K562 (cell line): ENCODE data around the gene EHD2. TPM values are rescaled to one million over a fixed set of nuclear protein-coding genes. Genes with fewer than 3 reads are reported as not detected.
"Not testable (repeated sequence)": the region's sequence is repeated elsewhere in the genome, so short reads cannot be mapped to it uniquely, and the experiment has no call there.

Source experiments
- ATAC-seq: fragments of 200-7000 bp; cut with Tn5 transposase; 3 replicates; pipeline ENCODE4 v1.9.1; 2020; ENCODE audit warnings: moderate library complexity
- BruUV-seq: library from RNA; stranded (reverse); fragments of 400-500 nt; replicated peaks from 2 replicates; lab custom pipeline; 2021; lab: Mats Ljungman, UMichigan
- CTCF ChIA-PET: fragments of 300-600 bp; formaldehyde crosslinking; extraction: SDS; loops from one replicate; lab custom pipeline; 2021; ENCODE audit warnings: low intra/inter-chr PET ratio; lab: Yijun Ruan, JAX
- POLR2A ChIA-PET: fragments of 300-600, 350-650 bp; sonication (Branson Sonifier 250); formaldehyde crosslinking; extraction: SDS; loops from one replicate; lab custom pipeline; 2021; ENCODE audit warnings: antibody characterized with exemption, inconsistent platforms; lab: Yijun Ruan, JAX
- DNase-seq, 4 experiments: peaks; one replicate each; pipeline versions ENCODE4 v3.0.0 to v3.0.0-alpha.2; 2011 to 2018; ENCODE audit warnings: low spot score in 3 of 4, mixed read lengths in 3 of 4; ENCODE audit errors: extremely low read depth in 1 of 4
- FAIRE-seq: peaks from 2 replicates; lab custom pipeline; 2011; peaks lifted over from hg19 to GRCh38; lab: Jason Lieb, UNC
- H2AFZ ChIP-seq: 2 replicates; pipeline ENCODE4 v1.6.0; 2011; ENCODE audit warnings: low read depth, low read length, control low read depth, inconsistent platforms
- H3K27ac ChIP-seq: fragments of 200-600 bp; 3 replicates; pipeline ENCODE4 v1.8.0; 2011; ENCODE audit warnings: low read depth, mild to moderate bottlenecking, control low read depth, inconsistent platforms, low read length, moderate library complexity, mixed read lengths; ENCODE audit errors: extremely low read depth
- H3K27me3 ChIP-seq, 2 experiments: fragments of 300-600 bp in 1 of 2; 2 replicates in 1 of 2; 3 replicates in 1 of 2; pipeline versions ENCODE4 v1.6.0 to v1.8.0; 2011; ENCODE audit warnings: inconsistent platforms in 2 of 2, low read length in 2 of 2, mild to moderate bottlenecking in 1 of 2, mixed read lengths in 1 of 2, moderate library complexity in 1 of 2; ENCODE audit not compliant: control insufficient read depth in 2 of 2, insufficient read depth in 2 of 2
- H3K36me3 ChIP-seq: fragments of 300-600 bp; 3 replicates; pipeline ENCODE4 v1.8.0; 2011; ENCODE audit warnings: mild to moderate bottlenecking, low read length, inconsistent platforms; ENCODE audit not compliant: control insufficient read depth, insufficient read depth
- H3K4me1 ChIP-seq, 2 experiments: fragments of 200-600 bp in 1 of 2; replicated peaks in 1 of 2; 2 replicates in 1 of 2; 3 replicates in 1 of 2; pipeline versions ENCODE4 v1.5.1 to v1.8.0; 2011; ENCODE audit warnings: inconsistent platforms in 2 of 2, low read length in 2 of 2, mild to moderate bottlenecking in 1 of 2, mixed read lengths in 1 of 2, moderate library complexity in 1 of 2; ENCODE audit not compliant: control insufficient read depth in 2 of 2, insufficient read depth in 2 of 2
- H3K4me2 ChIP-seq: 2 replicates; pipeline ENCODE4 v1.6.1; 2011; ENCODE audit warnings: low read length, control low read depth, inconsistent platforms, mixed read lengths; ENCODE audit not compliant: insufficient read depth
- H3K4me3 ChIP-seq: fragments of 200-600 bp; sonication (generic), shearing (Covaris generic); 2 replicates; pipeline ENCODE4 v1.5.1; 2016; ENCODE audit warnings: control low read depth, inconsistent platforms
- H3K79me2 ChIP-seq: fragments of 200-600 bp; 3 replicates; pipeline ENCODE4 v1.8.0; 2011; ENCODE audit warnings: low read length, inconsistent platforms; ENCODE audit not compliant: control insufficient read depth, insufficient read depth
- H3K9ac ChIP-seq, 2 experiments: 2 replicates each; pipeline versions ENCODE4 v1.6.0 to v1.6.1; 2011; ENCODE audit warnings: low read depth in 2 of 2, low read length in 2 of 2, control low read depth in 1 of 2, inconsistent platforms in 1 of 2, mild to moderate bottlenecking in 1 of 2, mixed read lengths in 1 of 2; ENCODE audit not compliant: insufficient read depth in 1 of 2
- H3K9me1 ChIP-seq: one replicate; pipeline ENCODE4 v1.6.0; 2011; ENCODE audit warnings: inconsistent platforms, mild to moderate bottlenecking, low read length, moderate library complexity; ENCODE audit not compliant: control insufficient read depth, insufficient read depth
- H3K9me3 ChIP-seq: replicated peaks from 2 replicates; pipeline ENCODE4 v1.5.1; 2011; ENCODE audit warnings: low read depth, low read length, inconsistent platforms; ENCODE audit not compliant: control insufficient read depth, insufficient read depth
- H4K20me1 ChIP-seq: replicated peaks from 2 replicates; pipeline ENCODE4 v1.6.1; 2011; ENCODE audit warnings: low read length, inconsistent platforms, mixed read lengths; ENCODE audit not compliant: control insufficient read depth, insufficient read depth
- HDAC8 ChIP-seq: fragments of 450-650 bp; IDR thresholded peaks from 2 replicates; pipeline ENCODE4 v1.6.1; 2016; ENCODE audit warnings: mild to moderate bottlenecking, missing genetic modification characterization, moderate library complexity, missing compliant biosample characterization
- NR0B1 ChIP-seq: fragments of 450-650 bp; IDR thresholded peaks from one replicate; pipeline ENCODE4 v1.6.1; 2018; ENCODE audit warnings: mild to moderate bottlenecking, moderate library complexity; ENCODE audit not compliant: partially characterized antibody
- TRIM24 ChIP-seq, 2 experiments: fragments of 450-650 bp; IDR thresholded peaks; 2 replicates each; pipeline ENCODE4 v1.6.1; 2016
- WGBS: fragments of 100-300 bp; shearing (Covaris generic); methylation state at CpG from one replicate; pipeline ENCODE4 v1.1.6; 2016; ENCODE audit warnings: low coverage, mixed read lengths; ENCODE audit not compliant: insufficient coverage; ENCODE audit errors: missing lambda C conversion rate; 5-methylcytosine and 5-hydroxymethylcytosine counted together
- in situ Hi-C: fragments of 300-500 bp; cut with MboI; formaldehyde crosslinking; loops from 4 replicates; pipeline ENCODE4 v1.15.0; 2018; ENCODE audit warnings: inconsistent platforms, mixed read lengths
- intact Hi-C: fragments of 100-400 bp; cut with micrococcal nuclease; formaldehyde crosslinking; loops from 2 replicates; pipeline ENCODE4 v1.14.2; 2022
- polyA plus RNA-seq, 8 experiments: library from polyadenylated mRNA; depleted of rRNA in 4 of 8; stranded (reverse) in 5 of 8; unstranded in 3 of 8; fragments of >200 nt; fragmentation: Nextera tagmentation in 2 of 8; fragmentation: Illumina TruSeq in 1 of 8; extraction: Ambion mirVana in 2 of 8; extraction: Trizol in 1 of 8; gene quantifications; 2 replicates each; pipeline versions ENCODE4 v1.2.1 to v1.2.3, GENCODE V29; 2011 to 2014; ENCODE audit warnings: inconsistent platforms in 1 of 8, missing spikeins in 1 of 8
- total RNA-seq, 7 experiments: library from RNA; depleted of rRNA in 6 of 7; stranded (reverse); fragments of >200 nt in 6 of 7; fragmentation: Illumina TruSeq in 2 of 7; extraction: Trizol in 2 of 7; gene quantifications; 2 replicates each; pipeline versions ENCODE4 v1.2.1 to v1.2.3, GENCODE V29; 2011 to 2021; ENCODE audit warnings: low replicate concordance in 1 of 7
- TF ChIP-seq, protein P1 (sequence below), 2 experiments: IDR thresholded peaks; 2 replicates each; pipeline ENCODE4 v1.6.1; 2012; ENCODE audit warnings: improper control_type of control experiment in 2 of 2, low read depth in 2 of 2, low read length in 2 of 2, borderline replicate concordance in 1 of 2
- TF ChIP-seq, protein P2 (sequence below), 3 experiments: fragments of 200-800 bp in 1 of 3; sonication (Bioruptor generic) in 1 of 3; sonication (generic) in 1 of 3; formaldehyde crosslinking in 1 of 3; IDR thresholded peaks; 2 replicates each; pipeline versions ENCODE4 v1.6.1 to v1.8.0; 2016 to 2022; ENCODE audit warnings: mild to moderate bottlenecking in 2 of 3, missing compliant biosample characterization in 2 of 3, missing genetic modification characterization in 2 of 3, missing genetic modification reagents in 1 of 3

EHD2 gene
- total and polyA plus RNA-seq, 9 of the 15 experiments (the other 6 are each of a cell fraction or from before 2014, with no cell fraction given) = 1.7 to 32.2 (median 3.0) TPM

DNA sequence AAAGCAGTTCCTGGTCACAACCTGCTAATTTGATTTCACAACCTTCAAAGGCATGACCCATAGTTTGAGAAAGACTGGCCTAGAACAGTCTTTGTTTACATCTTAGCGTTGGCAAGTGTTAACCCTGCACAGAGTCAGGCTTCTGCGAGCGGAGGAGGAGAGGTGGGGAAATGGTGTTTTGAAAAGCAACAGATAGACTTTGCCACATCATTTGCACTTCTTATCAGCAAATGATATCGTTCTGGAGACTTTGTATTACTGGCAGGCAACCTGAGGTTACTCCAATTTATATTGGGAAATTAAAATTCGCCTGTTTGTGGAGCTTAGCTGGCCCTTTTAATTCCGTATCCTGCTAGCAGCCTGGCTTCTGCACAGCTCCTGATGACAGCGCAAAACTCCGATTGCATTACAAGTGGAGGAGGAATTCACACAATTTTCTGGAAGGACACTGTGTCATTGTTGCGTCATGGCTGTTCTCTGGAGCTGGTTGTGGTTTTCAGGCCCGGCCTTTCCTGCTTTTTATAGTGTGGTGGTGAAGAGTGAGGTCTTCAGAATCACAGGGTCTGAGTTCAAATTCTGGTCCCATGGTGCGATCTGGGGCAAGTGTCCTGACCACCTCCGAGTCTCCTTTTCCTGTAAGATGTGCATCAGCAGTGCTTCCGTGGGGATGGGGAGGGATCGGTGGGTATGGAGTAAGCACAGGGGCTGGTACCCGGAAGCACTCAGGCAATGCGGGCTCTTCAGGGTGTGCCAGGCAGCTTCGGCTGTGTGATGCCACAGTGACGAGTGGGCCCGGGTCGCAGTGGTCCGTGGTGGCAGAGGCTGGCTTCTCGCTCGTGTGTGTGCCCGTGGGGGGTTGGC, 49.1 kb upstream of the EHD2 start (continued):
- TF ChIP-seq, protein P1, sequence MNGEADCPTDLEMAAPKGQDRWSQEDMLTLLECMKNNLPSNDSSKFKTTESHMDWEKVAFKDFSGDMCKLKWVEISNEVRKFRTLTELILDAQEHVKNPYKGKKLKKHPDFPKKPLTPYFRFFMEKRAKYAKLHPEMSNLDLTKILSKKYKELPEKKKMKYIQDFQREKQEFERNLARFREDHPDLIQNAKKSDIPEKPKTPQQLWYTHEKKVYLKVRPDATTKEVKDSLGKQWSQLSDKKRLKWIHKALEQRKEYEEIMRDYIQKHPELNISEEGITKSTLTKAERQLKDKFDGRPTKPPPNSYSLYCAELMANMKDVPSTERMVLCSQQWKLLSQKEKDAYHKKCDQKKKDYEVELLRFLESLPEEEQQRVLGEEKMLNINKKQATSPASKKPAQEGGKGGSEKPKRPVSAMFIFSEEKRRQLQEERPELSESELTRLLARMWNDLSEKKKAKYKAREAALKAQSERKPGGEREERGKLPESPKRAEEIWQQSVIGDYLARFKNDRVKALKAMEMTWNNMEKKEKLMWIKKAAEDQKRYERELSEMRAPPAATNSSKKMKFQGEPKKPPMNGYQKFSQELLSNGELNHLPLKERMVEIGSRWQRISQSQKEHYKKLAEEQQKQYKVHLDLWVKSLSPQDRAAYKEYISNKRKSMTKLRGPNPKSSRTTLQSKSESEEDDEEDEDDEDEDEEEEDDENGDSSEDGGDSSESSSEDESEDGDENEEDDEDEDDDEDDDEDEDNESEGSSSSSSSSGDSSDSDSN (IDR thresholded peaks at IDR 0.05; ENCODE audit: borderline replicate concordance in 1 of 2, low read depth in 2 of 2, low read length in 2 of 2) = no peak
- TF ChIP-seq NR0B1 (no peak), HDAC8 (tag) (no peak), TRIM24 (IDR thresholded peaks at IDR 0.05) (0 out of 4 replicates have a peak, but pooled peaks of 1 of the 2 experiments have one; percentile 28)
- TF ChIP-seq, protein P2, sequence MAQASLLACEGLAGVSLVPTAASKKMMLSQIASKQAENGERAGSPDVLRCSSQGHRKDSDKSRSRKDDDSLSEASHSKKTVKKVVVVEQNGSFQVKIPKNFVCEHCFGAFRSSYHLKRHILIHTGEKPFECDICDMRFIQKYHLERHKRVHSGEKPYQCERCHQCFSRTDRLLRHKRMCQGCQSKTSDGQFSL (CRISPR knock-in tag; IDR thresholded peaks at IDR 0.05) = no peak
- TF ChIP-seq, protein P2 (tag; IDR thresholded peaks at IDR 0.05) = no peak

DNA sequence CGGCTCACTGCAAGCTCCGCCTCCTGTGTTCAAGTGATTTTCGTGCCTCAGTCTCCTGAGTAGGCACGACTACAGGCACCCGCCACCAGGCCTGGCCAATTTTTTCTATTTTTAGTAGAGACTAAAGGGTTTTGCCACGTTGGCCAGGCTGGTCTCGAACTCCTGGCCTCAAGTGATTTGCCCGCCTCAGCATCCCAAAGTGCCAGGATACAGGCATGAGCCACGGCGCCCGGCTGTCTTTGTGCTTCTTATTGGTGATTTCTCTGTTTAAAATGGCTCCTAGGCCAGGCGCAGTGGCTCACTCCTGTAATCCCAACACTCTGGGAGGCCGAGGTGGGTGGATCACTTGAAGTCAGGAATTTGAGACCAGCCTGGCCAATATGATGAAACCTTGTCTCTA, 44.7 kb upstream of the EHD2 start:
- POLR2A ChIA-PET, H3K4me2 ChIP-seq, BruUV-seq, H3K9ac ChIP-seq, FAIRE-seq, CTCF ChIA-PET, H3K36me3 ChIP-seq, H2AFZ ChIP-seq, H3K79me2 ChIP-seq, H3K9me1 ChIP-seq, DNase-seq, ATAC-seq, H3K27ac ChIP-seq, H4K20me1 ChIP-seq, H3K4me3 ChIP-seq, H3K9me3 ChIP-seq, H3K27me3 ChIP-seq, intact Hi-C loops, in situ Hi-C loops: not testable (repeated sequence)
- 87% methylated on average over 10 of the region's 13 CpGs for WGBS
- peaks cover 12 to 13% of the 10 kb centered on the region in 2 experiments for H3K4me1 ChIP-seq
